Uterus (tissue), 2 donors: ENCODE results near the gene MRPL55.

Experiments
- POLR2A ChIP-seq, 2 donors: fragments of 450-650 bp; IDR thresholded peaks; one replicate each; pipeline ENCODE4 v1.6.1; 2016; ENCODE audit warnings: antibody characterized with exemption in 2 of 2, mild to moderate bottlenecking in 1 of 2, moderate library complexity in 1 of 2
- TF ChIP-seq, protein P1 (sequence below), 4 experiments: fragments of 200-600 bp in 2 of 4; fragments of 450-650 bp in 2 of 4; sonication (generic) in 2 of 4; IDR thresholded peaks; one replicate each; pipeline ENCODE4 v1.5.1; 2016 to 2019; ENCODE audit warnings: antibody characterized with exemption in 4 of 4, mild to moderate bottlenecking in 2 of 4, moderate library complexity in 1 of 4

DNA sequence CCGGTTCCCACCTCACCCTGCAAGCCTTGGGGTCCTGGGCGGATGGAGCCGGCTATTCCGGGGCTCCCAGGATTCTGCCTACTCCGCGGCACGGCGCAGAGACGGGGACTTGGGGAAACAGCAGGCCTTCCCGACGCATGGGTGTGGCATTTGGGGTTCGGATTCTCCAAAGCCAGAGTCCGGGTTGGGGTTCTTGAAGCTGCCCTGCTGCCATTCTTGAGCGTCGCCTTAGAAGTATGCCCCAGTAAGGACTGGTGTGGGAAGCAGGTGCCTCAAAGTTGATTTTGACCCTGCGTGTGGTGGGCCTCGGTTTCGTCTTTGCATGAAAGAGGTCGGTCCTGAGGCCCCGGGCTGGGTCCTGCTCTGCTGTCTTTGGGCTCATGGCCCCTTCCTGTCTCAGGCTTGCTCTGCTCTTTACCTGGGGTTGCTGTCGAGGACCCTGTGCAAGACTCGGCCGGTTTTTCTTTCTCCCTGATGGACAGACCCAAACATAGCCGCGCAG lies 31.7 kb upstream of the MRPL55 start:
- TF ChIP-seq, protein P1, sequence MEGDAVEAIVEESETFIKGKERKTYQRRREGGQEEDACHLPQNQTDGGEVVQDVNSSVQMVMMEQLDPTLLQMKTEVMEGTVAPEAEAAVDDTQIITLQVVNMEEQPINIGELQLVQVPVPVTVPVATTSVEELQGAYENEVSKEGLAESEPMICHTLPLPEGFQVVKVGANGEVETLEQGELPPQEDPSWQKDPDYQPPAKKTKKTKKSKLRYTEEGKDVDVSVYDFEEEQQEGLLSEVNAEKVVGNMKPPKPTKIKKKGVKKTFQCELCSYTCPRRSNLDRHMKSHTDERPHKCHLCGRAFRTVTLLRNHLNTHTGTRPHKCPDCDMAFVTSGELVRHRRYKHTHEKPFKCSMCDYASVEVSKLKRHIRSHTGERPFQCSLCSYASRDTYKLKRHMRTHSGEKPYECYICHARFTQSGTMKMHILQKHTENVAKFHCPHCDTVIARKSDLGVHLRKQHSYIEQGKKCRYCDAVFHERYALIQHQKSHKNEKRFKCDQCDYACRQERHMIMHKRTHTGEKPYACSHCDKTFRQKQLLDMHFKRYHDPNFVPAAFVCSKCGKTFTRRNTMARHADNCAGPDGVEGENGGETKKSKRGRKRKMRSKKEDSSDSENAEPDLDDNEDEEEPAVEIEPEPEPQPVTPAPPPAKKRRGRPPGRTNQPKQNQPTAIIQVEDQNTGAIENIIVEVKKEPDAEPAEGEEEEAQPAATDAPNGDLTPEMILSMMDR (IDR thresholded peaks at IDR 0.05) = no peak
- no peak for TF ChIP-seq POLR2A (IDR thresholded peaks at IDR 0.05)
